ENCODE results near the gene CDK8. TPM values are rescaled to one million over a fixed set of nuclear protein-coding genes. Genes with fewer than 3 reads are reported as not detected.
A peak's percentile ranks its signal among the peaks of the same experiment; 100 is the strongest.
"Not testable (repeated sequence)": the region's sequence is repeated elsewhere in the genome, so short reads cannot be mapped to it uniquely, and the experiment has no call there.

The CDK8 gene
- total RNA-seq, 1 experiment from 2014 or later = 25.2 TPM

- DNase-seq (ENCODE audit: extremely low read depth, low read depth) = not testable (repeated sequence)
These were observed 1.9 kb upstream of the CDK8 start for GRCh38 chr13:26252006-26252405.

DNA sequence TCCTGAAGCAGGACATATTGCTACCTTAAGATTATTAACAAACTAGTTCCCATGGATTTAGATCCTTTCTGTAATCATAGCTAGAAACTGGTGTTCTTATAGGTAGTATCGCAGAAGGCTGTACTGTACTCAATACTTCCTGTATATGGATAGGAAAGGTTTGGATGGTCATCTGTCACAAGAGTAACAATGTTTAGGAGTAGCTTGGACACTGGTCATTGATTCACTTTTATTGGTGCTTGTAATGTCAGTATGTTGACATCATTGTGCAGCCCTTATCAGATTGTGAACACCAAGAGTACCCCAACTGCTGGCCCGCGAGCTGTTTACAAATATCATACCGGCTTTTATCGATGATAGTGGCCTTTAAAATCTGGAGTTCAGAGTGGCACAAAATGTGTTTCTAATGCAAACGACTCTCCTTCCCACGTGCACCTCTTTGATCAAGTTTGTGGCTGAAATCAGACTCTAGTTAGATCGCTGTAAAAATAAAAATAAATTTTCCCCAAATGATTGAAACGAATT, 605 bp upstream of the CDK8 start:
- no peak for DNase-seq (ENCODE audit: extremely low read depth, low read depth)

- DNase-seq (ENCODE audit: extremely low read depth, low read depth) = peak; percentile 11
These were observed 718 bp downstream of the CDK8 start for GRCh38 chr13:26254583-26255111.

DNA sequence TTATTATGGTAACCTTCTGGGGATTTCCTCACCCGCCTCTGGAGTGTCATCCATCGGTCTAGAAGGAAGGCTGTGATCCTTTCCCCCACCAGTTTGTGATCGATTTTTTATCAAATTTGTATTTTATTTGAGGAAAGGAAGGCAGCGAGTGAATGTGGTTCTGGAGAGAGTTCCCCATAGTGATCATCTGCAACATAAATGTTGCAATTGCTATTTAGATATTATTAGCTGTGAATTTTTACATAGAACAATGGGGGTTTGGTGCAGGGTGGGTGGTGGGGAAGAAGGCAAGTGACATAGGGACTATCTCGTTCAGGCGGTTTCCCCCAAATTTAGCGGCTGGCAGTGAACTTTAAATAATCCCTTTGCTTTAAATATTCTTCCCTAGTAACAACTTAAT, 1.2 kb downstream of the CDK8 start:
- no peak for DNase-seq (ENCODE audit: extremely low read depth, low read depth)

DNA sequence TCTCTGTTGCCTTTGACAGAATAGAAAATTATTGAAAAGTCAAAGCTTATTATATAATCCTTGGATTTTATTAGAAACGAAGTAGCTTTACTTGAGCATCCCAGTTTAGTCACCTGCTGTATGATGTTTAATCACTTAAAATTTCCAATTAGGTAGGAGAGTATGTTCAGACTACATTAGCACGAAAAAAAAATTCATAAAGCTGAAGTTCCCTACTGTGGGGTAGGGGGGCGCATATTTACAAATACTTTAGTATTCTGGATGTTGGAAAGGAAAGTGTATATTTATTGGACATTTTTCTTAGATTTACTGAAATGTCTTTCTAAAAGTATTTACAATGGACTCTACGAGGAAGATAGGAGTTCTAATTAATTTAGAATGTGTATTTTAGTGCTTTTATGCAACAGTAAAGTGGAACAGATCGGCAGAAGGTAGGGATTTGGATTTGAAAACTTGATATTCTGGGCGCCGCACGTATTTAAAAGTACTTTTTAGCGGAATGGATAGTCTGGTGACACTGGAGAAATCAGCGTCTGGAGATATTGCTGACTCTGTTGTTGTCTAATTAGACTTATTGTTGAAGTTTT, 1.9 kb downstream of the CDK8 start:
- no peak for DNase-seq (ENCODE audit: extremely low read depth, low read depth)

- DNase-seq (ENCODE audit: extremely low read depth, low read depth) = no peak
These were observed 3.1 kb downstream of the CDK8 start for GRCh38 chr13:26257049-26257448.

GRCh38 chr13:26259634-26260033, 5.7 kb downstream of the CDK8 start:
- no peak for DNase-seq (ENCODE audit: extremely low read depth, low read depth)

- DNase-seq (ENCODE audit: extremely low read depth, low read depth) = no peak
These were observed 8.2 kb downstream of the CDK8 start for GRCh38 chr13:26262156-26262555.

DNA sequence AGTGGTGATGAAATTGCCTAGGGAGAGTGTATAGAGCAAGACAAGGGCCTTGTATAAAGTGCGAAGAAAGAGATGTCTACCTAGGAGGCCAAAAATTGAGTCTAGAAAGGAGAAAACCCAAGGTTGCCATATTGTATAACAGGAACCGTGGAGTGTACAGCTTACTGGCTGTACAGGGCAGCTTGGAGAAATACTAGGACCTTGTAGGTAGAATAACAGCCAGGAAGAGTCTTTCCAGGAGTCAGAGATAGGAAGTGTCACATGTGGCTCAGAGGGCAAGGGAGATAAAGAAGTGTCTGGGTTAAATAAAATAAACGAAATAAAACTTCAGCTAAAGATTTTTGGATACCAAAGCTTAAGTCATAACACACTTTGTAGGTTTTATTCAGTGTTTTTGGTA, 12.4 kb downstream of the CDK8 start:
- DNase-seq (ENCODE audit: extremely low read depth, low read depth) = no peak

DNA sequence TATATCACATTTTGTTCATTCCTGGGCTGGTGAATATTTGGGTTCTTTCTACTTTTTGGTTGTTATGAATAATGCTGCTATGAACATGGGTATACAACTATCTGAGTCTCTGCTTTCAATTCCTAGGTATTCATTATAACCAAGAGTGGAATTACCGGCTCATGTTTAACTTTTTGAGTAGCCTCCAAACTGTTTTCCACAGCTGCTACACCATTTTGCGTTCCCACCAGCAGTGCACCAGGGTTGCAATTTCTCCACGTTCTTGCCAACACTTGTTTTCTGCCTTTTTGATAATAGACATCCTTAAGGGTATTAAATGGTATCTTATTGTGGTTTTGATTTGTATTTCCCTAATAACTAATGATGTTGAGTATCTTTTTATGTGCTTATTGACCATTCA, 16.8 kb downstream of the CDK8 start:
- DNase-seq (ENCODE audit: extremely low read depth, low read depth) = no peak

DNA sequence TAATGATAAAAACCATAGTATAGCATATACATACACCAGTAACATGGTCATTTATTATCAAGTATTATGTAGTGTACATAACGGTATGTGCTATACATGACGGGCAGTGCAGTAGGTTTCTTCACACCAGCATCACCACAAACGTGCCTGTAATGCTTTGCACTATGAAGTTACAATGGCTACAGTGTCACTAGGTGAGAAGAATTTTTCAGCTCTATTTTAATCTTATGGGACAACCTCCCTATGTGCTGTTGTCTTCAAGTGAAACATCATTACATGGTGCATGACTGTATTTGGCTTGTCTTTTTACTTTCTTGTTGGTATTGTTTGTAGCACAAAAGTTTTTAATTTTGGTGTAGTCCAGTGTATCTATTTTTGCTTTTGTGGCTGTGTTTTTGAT, 18.7 kb downstream of the CDK8 start:
- no peak for DNase-seq (ENCODE audit: extremely low read depth, low read depth)

GRCh38 chr13:26280295-26280694, 26.4 kb downstream of the CDK8 start:
- no peak for DNase-seq (ENCODE audit: extremely low read depth, low read depth)

DNA sequence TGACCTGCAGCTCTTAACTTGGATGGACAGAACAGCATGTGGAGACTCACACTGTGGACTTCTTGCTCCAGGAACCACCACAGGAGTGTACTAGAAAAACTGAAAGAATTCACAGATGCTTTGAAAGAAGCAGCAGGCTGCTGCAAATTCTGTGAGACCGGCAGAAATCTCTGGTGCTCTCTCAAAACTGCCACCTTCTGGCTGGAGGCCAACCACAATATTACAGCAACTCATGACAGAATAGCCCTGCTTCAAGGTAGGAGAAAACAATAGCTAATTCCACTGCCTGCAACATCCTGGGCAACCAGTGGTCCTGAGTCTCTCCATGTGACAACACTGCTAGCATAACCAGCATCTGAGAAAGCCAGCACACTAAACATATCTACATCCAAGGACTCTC, 26.9 kb downstream of the CDK8 start:
- no peak for DNase-seq (ENCODE audit: extremely low read depth, low read depth)

DNA sequence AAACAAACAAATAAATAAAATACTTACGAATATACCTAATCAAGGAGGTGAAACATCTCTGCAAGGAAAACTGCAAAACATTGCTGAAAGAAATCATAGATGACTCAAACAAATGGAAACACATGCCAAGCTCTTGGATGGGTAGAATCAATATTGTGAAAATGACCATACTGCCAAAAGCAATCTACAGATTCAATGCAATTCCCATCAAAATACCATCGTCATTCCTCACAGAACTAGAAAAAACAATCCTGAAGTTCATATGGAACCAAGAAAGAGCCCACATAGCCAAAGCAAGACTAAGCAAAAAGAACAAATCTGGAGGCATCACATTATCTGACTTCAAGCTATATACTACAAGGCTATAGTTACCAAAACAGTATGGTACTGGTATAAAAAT, 32.0 kb downstream of the CDK8 start:
- not testable (repeated sequence) for DNase-seq (ENCODE audit: extremely low read depth, low read depth)

GRCh38 chr13:26288838-26289237, 34.9 kb downstream of the CDK8 start:
- DNase-seq (ENCODE audit: extremely low read depth, low read depth) = not testable (repeated sequence)

DNA sequence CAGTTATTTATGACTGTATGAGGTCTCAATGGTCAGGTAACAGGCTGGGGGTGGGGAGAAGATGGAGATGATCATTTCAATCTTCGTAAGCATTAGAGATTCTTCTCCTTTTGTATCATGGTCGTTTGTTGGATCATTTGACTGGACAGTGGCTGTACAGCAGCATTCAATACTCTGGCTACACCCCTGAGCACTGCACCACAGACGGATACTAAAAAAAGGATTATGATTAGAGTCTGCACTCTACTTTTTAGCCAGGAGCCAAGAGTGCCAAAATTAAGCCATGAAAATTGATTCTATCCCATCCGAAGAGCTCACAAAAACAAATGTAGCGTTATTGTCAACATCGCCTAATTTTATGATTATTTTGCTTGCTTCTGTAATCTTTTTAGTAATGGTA, 41.9 kb downstream of the CDK8 start:
- DNase-seq (ENCODE audit: extremely low read depth, low read depth) = no peak

DNA sequence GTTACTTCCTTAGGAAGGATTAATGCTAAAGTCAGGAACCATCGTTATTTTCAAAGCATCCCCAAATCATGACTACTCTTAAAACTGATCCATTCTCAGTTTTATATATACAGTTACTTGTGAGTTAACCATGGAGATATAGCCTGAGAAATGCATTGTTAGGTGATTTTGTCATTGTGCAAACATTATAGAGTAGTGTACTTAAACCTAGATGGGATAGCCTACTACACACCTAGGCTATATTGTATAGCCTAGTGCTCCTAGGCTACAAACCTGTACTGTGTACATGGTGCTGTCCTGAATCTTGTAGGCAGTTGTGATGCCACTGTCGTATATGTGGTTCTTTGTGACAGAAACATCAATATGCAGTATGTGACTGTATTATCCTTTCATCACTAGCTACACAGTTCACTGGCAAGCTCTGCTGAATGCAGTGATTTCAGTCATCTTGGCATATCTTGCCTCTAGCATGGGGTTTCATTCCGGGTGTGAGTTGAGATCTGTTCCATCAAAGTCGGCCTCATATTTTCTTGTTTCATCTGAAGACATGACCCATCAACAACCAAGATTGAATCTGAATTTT, 45.3 kb downstream of the CDK8 start:
- DNase-seq (ENCODE audit: extremely low read depth, low read depth) = no peak

- DNase-seq (ENCODE audit: extremely low read depth, low read depth) = no peak
These were observed 46.2 kb downstream of the CDK8 start for GRCh38 chr13:26300140-26300539.

- DNase-seq (ENCODE audit: extremely low read depth, low read depth) = no peak
These were observed 51.7 kb downstream of the CDK8 start for GRCh38 chr13:26305676-26306075.

DNA sequence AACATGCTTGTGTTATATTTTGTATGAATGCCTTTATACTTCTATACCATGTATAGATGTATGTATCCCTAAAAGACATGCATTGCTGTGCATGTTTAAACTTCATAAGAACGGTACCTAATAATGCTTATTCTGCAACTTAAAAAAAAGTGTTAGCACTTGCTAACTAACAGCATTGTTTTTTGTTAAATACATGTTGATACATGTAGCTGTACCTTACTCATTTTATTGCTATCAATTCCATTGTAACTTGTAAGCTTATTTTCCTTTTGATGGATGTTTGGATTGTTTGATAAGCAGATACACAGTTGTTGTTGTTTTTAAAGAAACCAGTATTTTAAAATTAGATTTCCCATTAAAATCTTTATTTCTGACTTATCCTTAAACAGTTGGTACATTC, 53.8 kb downstream of the CDK8 start:
- no peak for DNase-seq (ENCODE audit: extremely low read depth, low read depth)

DNA sequence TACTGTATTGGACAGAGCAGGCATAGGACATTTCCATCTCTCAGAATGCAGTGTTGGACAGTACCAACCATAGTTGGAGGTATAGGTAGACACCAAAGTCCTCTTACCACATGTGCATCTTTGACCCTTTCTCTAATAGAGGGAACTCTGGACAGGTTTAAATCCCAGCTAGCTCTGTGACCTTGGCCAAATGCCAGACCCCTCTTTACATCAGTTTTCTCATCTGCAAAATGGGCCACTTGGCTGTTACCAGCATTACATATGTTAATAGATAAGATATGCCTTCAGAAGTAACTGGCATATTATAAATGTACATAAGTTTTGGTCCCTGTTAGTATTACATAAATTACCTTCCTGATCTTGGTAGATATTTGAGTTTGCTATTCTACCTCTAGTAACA, 54.3 kb downstream of the CDK8 start:
- no peak for DNase-seq (ENCODE audit: extremely low read depth, low read depth)

DNA sequence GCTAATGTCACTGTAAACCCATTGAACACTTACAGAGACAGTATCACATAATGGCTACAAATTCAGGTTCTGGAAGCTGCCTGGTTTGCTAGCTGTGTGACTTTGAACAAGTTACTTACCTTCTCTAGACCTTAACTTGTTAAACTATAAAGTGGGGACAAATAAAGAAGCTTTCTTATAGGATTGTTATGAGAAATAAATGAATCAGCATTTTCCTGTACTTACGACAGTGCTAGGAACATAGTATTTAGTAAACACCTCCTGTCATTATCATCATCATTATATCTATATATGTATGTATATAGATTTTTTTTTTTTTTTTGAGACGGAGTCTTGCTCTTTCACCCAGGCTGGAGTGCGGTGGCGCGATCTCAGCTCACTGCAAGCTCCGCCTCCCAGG, 54.9 kb downstream of the CDK8 start:
- DNase-seq (ENCODE audit: extremely low read depth, low read depth) = no peak

GRCh38 chr13:26310003-26310402, 56.1 kb downstream of the CDK8 start:
- DNase-seq (ENCODE audit: extremely low read depth, low read depth) = no peak
